Lung microvascular endothelial cell (primary cell): Measurements from ENCODE around the gene CCR9. TPM values are rescaled to one million over a fixed set of nuclear protein-coding genes. Genes with fewer than 3 reads are reported as not detected.
"Not testable (repeated sequence)": the region's sequence is repeated elsewhere in the genome, so short reads cannot be mapped to it uniquely, and the experiment has no call there.

Experiments
- DNase-seq, 2 donors: peaks; one replicate each; pipeline versions ENCODE4 v3.0.0 to v3.0.0-alpha.2; 2010; ENCODE audit warnings: low read depth in 2 of 2
- total RNA-seq: library from RNA; depleted of rRNA; stranded (reverse); fragments of >200 nt; gene quantifications from 2 replicates; pipeline ENCODE4 v1.2.1, GENCODE V29; 2014

CCR9 gene
- total RNA-seq: not detected in 2 replicates

- no peak for DNase-seq
Observed at GRCh38 chr3:45885979-45886705, at the start of gene CCR9. TSS of gene CCR9 (plus strand) at chr3:45886543. CDS start at chr3:45894934, 8,391 bp downstream.

- no peak for DNase-seq
Observed at GRCh38 chr3:45838466-45838865, 47.9 kb upstream of the CCR9 start.

GRCh38 chr3:45841420-45841756 is 45.0 kb upstream of the CCR9 start:
- DNase-seq: peak; percentile 43 to 49

GRCh38 chr3:45841757-45842491 is 44.4 kb upstream of the CCR9 start, which contains the start of gene LZTFL1:
TSS of gene LZTFL1 (minus strand) at chr3:45842119. CDS start at chr3:45841991, 128 bp downstream.
- peak; percentile 96 to 97 for DNase-seq

GRCh38 chr3:45842851-45843625 is 43.3 kb upstream of the CCR9 start:
- no peak for DNase-seq

- DNase-seq: no peak
Observed at GRCh38 chr3:45844616-45845015, 41.7 kb upstream of the CCR9 start.

- no peak for DNase-seq
Observed at GRCh38 chr3:45848392-45848791, 38.0 kb upstream of the CCR9 start.

GRCh38 chr3:45852828-45853227 is 33.5 kb upstream of the CCR9 start:
- no peak for DNase-seq

GRCh38 chr3:45856323-45856722 is 30.0 kb upstream of the CCR9 start:
- not testable (repeated sequence) for DNase-seq

- DNase-seq: not testable (repeated sequence)
Observed at GRCh38 chr3:45857024-45857423, 29.3 kb upstream of the CCR9 start.

GRCh38 chr3:45858809-45859543 is 27.4 kb upstream of the CCR9 start:
- DNase-seq: no peak

- DNase-seq: no peak
Observed at GRCh38 chr3:45860481-45860880, 25.9 kb upstream of the CCR9 start.

GRCh38 chr3:45861043-45861719 is 25.2 kb upstream of the CCR9 start:
- DNase-seq: no peak

- no peak for DNase-seq
Observed at GRCh38 chr3:45864760-45865519, 21.4 kb upstream of the CCR9 start.

- DNase-seq: no peak
Observed at GRCh38 chr3:45865563-45865962, 20.8 kb upstream of the CCR9 start.

GRCh38 chr3:45868213-45868612 is 18.1 kb upstream of the CCR9 start:
- no peak for DNase-seq

GRCh38 chr3:45868650-45869049 is 17.7 kb upstream of the CCR9 start:
- no peak for DNase-seq

- no peak for DNase-seq
Observed at GRCh38 chr3:45869638-45870037, 16.7 kb upstream of the CCR9 start.

GRCh38 chr3:45870099-45870498 is 16.2 kb upstream of the CCR9 start:
- no peak for DNase-seq

GRCh38 chr3:45871780-45872179 is 14.6 kb upstream of the CCR9 start:
- no peak for DNase-seq
